Measurements from ENCODE around the gene RNF220. TPM values are rescaled to one million over a fixed set of nuclear protein-coding genes. Genes with fewer than 3 reads are reported as not detected.

RNF220 gene
- total RNA-seq (2014; rRNA removed; shearing (Covaris generic)), result 56.3 and 72.9 TPM in 2 replicates

DNA sequence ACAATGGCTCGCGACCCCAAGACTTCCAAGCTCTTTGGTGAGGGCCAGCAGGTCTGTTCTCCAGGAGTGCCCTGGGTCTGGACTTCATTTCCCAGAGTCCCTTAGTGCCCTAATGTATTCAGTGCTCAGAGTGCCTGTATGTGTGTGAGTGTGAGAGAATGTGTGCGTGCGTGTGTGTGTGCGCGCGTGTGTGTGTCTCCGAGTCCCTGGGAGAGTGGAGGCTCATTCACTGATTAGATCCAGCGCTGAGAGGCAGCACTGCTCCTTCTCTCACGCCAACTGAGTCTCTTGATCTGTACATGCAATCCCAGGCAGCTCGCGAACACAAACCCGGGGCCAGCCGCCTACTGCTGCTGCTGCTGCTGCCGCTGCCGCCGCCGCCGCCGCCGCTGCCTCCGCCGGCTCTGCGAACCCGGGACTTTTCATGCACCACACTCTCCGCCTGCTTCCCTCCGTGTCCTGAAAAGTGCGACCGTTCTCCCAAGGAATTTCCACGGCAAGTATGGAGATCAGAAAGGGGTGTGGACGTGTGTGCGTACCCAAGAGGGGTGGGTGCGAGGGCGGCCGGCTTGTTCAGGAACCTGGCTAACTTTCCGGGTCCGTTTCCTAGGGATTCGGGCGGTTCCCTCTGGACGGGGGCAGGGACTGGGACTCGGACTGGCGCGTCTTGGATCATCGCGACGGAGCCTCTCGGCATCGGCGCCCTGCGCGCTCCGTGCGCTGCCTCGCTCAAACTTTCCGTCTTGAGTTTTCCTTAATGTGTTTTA is at the start of gene RNF220:
RNF220 (plus strand) TSS at position 225 of the 767 bp plus-strand sequence.
- peak; percentile 80 for DNase-seq (ENCODE audit: low read depth)

DNA sequence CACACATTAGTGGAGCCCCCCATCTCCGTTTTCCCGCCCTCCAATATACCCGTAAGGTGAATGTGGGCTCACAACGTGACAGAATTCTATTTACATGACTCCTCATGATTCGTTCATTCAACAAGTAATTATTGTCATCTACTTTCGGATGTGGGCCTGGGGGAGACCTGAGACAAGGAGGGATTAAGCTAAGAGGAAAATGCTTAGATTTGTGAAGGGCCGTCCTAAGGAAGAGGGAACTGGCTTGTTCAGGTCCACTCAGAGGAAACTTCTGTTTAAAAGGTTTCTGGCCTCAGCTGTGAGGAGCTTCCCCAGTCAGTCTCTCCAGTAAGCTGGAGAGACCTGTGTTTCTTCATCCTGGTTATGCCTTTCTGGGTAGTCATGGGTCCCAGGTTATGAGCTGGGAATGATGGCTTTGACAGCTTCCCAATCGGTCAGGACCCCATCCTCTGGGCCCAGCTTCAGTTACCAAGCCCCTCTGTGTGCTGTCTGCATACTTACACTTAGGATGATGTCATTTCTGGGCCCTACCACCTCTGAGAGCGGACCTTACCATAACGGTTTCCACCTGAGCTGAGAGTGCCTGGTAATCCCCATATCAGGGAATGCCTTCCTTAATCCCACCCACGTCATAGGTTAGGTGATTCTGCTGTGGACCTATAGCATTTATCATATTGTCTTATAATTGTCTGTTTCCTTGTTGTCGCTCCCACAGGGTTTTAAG is 49.3 kb upstream of the RNF220 start:
- no peak for DNase-seq (ENCODE audit: low read depth)

DNA sequence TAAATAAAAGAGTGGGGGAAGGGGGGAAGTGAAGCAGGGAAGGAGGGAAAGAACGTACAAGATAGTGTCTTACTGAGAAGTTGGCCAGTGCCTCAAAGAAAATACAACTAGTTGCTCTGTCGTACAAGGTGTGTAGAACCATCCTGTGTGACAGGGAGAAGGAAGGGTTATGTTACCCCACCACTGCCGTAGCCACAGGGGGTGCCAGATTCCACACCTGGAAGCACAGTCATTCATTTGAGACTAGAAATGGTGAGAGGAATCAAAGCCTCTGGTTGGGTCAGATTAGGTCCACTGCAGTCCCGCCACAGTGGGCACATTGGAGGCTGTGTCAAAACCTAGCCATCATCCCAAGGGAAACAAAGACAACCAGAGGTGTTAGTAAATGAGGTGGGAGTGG is 47.3 kb upstream of the RNF220 start:
- no peak for DNase-seq (ENCODE audit: low read depth)

DNA sequence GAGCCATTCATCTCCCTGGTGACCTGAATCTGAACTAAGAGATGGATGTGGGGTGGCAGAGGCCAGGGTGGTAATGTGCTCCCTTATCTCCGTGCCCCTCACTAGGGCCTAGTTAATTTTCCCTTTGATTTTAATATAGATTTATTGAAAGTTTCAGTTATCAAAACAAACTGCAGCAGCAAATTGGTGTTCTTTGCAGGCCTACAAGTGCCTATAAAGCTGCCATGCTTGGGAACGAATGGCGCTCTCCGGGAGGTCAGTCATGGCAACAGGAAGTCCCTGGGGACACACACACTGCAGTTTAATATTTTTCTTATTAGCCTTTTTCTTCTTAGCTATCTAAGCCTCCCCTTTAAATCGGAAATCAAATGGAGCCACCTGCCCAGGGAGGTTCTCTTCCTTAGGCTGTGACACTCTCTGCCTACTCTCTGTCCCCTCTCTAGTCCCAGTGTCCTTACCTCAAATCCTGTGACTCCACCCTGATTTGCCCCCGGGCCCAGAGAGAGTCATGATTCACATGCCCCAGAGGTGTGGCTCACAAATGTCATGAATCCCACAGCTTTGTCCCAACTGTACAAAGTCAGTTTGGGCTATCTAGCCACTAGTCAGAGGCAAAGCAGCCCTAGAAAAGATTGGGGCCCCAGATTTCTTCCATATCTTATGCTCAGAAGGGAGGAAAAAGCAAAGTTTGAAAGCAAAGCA is 45.7 kb upstream of the RNF220 start:
- peak; percentile 59 for DNase-seq (ENCODE audit: low read depth)

DNA sequence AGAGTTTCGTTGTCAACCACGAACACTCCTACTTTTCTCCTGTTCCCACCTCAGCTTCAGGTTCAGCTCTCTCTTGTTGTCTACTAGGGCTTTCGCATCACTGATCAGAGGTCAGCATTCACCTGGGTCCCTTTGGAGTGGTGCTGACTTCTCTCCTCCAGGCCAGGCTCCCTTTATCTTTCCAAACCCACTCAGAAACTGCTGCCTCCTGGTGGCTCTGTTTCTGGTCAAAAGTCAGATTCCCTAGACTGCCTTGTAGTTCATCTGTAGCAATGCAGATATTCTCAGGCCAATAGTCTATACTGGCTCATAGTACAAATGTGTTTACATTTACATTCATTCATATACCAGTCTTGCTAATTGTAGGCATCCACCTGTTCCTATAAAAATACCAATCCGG is 43.6 kb upstream of the RNF220 start:
- DNase-seq (ENCODE audit: low read depth), result peak; percentile 20

DNA sequence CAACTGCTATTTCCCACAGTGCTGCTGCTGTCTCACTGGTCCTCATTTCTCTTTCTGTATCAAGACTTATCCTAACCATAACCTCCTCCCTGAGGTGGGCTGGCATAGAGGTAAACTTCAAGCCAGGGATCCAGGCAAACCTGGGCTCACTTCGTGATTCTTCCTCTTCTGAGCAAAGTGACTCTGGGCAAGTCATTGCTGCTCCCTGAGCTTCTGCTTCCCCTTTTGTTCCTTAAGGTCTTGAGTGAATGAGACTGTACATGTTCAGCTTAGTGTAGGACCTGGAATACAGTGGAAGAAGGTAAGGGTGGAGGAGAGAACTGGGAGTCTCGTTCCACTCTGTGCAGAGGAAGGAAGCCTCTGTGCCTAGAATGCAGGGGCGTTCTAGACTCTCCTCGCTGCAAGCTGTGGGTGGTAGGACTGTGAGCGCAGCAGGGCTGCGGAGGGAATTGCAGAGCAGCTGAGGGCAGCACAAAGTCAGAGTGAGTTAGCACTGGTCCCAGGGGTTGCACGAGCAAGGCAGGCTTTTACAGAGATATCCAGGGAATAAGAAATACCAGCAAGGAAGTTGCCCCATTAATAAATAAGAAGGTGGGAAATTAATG is 38.6 kb upstream of the RNF220 start:
- no peak for DNase-seq (ENCODE audit: low read depth)

DNA sequence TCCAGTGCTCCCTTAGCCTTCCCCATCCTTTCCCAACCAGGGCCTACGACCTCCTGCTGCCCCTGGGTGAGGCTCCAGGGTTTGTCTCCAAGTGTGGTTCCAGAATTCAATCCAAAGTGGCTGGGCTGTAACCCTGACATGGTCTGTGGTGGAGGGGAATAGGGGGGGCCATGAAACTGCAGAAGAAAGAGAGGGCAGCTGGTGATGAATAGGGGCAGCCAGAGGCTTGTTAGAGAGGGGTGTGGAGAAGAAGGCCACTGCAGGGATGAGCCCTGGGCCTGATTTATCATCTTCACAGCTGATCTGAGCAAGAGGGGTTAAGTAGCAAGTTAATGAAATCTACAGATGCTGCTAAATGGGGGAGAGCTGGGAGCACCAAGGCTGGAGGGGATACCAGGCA is 37.1 kb upstream of the RNF220 start:
- no peak for DNase-seq (ENCODE audit: low read depth)

DNA sequence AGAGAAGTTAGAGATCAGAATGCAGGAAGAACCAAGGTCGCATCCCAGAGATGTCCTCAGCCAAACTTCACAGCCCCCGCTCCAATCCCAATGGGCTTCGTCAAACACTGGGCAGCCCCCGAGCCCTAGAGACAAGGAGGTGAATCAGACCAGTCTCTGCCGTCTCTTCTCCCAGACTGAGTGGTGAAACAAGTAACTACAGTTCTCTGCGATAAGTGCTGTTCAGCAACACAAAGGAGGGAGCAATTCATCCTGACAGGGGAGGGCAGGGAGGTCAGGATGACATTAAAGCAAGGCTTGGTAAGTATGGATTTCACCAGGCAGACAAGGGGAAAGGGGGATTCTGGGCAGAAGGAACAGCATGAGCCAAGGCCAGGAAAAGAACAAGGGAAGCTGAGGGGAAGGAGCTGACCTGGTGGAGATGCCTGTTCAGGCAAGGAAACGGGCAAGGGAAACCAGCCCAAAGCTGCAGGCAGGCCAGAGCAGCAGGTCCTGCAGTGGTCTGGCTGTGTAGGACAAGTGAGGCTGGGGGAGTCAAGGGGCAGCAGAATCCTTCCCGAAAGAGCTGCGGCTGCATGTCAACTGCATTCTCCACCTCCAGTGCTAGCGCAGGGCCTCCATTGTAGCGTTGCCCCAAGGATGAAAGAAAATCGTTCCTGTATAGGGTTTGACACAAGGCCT is 36.4 kb upstream of the RNF220 start:
- DNase-seq (ENCODE audit: low read depth), result no peak

DNA sequence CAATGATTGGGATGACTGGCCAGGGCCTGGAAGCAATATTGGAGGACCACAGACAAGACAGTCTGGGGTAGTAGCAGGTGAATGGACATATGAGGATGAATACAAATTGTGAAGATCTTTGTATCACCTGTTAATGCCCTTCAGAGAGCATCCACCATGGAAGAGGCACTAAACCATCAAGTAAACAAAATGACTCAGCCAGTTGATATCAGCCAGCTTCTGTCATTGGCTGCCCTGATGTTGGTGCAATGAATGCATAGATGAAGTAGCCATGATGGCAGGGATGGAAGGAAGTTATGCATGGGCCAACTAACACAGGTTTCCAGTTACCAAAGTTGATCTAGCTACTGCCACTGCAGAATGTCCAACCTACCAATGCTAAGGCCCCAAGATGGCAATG is 33.8 kb upstream of the RNF220 start:
- DNase-seq (ENCODE audit: low read depth), result no peak

DNA sequence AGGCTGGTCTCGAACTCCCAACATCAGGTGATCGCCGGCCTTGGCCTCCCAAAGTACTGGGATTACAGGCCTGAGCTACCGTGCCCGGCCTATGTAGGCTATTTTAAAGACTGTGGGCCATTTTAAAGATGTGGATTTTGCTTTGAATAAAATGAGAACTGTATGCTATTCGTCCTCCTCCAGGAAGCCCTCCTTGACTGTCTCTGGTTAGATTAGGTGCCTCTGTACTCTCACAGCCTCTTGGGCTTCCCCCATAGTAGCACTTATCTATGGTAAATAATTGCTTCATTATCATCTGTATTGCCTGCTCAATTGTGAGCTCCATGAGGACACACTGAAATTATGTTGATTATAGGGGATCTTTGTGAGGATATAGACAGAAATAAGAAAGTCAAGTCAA is 29.5 kb upstream of the RNF220 start:
- DNase-seq (ENCODE audit: low read depth), result no peak

DNA sequence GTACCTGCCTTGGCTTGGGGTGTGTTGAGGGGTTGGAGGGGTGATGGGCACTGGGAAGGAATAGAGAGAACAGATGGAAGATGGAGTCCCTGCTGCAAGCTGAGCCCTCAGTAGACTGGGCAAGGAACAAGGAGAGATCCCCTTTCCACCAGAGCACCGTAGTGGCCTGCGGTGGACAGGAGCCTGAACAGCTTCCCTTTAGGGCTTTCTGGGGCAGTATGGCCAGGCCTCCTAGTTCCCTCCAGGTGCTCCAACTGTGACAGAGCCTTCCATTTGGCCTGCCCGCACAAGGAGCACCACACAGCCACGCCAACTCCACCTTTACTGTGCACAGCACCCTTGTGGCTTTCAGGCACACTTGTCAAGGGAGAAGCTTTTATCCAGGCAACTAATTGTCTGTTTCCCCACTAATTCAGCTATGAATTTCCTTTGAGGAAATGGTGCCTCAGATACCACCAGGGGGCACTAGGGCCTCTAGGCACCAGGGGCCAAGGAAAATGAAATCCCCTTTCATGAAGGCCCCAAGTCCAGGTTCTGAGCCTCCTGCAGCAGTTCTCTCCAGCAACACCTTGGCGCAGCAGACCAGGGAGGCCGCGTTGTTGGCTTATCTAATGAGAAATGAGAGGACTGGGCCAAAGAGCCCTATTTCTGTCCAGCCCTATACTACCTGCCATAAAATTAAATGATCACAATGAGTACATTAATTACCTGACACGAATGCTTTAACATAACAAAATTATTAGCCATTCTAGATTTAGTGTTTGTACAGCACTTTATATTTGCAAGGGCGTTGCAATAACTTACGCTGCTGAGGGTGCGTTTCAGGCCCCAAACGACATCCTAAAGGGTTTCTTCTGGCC is 26.9 kb upstream of the RNF220 start:
- DNase-seq (ENCODE audit: low read depth), result peak; percentile 58

DNA sequence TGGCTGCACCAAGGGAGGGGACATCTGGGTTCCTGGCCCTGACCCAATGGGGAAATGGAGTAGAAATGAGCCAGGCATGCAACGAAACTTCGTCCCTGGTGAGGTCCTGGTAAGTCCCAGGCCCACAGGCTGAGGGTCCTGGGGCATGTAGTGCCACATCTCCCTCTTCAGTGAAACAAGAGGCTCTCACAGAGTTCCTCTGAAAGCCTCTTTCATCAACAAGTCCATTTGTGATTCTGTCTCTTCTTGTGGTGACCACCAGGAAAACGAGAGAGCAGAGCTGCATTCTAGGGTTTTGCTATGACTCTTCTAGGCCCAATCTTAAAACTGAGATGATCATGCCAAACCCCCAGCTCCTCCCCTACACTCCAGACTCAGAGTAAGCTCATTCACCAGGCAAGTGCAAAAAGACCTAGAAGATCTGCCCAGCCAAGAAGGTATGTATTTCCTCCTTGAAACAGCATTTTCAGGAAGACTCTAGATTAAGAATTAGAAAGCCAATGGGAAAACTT is 24.3 kb upstream of the RNF220 start:
- no peak for DNase-seq (ENCODE audit: low read depth)

DNA sequence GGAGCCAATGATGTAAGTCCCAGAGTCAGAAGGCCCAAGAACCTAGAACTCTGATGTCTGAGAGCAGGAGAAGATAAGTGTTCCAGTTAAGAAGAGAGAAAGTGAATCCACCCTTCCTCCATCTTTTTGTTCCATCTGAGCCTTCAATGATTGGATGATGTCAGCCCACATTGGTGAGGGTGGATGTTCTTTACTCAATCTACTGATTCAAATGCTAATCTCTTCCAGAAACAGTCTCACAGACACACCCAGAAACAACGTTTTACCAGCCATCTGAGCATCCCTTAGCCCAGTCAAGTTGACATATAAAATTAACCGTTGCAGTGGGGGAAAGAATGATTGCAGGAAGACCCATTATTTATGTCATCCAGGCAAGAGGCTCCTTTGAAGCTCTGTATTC is 16.5 kb upstream of the RNF220 start:
- DNase-seq (ENCODE audit: low read depth), result no peak

DNA sequence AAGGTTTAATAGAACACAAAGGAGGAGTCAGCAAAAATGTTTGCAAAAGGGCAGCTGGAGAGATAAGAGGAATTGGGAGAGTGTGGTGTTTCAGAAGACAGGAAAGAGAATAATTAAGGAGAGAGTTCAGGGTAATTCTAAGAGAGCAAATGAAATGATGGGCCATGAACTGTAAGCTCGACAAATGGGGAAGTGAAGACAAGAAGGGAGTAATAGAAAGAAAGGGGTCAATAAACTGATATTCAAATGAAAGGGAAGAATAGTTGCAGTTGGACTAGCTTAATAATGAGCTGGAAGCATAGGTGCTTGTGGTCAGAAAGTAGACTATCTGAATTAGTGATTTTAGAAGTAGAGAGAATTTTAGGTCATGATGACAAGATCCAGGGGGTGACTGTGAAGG is 15.6 kb upstream of the RNF220 start:
- no peak for DNase-seq (ENCODE audit: low read depth)

DNA sequence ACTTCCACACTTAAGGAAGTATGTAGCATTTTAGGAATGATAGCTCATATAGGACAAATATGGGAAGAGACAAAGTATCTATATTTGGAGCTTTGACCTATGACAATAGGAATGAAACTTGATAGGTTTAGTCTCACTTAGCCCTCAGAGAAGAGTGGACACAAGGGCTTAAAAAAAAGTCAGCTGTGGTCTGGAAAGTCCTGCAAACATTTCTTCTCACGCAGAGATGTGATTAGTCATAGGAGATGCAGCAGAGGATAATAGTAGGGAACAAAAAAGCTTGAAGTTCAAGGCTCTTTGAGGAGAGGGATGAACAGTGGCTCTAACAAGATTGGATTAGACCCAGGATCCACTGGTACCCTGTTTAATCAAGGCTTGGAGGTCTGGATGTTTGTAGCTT is 14.8 kb upstream of the RNF220 start:
- peak; percentile 92 for DNase-seq (ENCODE audit: low read depth)

DNA sequence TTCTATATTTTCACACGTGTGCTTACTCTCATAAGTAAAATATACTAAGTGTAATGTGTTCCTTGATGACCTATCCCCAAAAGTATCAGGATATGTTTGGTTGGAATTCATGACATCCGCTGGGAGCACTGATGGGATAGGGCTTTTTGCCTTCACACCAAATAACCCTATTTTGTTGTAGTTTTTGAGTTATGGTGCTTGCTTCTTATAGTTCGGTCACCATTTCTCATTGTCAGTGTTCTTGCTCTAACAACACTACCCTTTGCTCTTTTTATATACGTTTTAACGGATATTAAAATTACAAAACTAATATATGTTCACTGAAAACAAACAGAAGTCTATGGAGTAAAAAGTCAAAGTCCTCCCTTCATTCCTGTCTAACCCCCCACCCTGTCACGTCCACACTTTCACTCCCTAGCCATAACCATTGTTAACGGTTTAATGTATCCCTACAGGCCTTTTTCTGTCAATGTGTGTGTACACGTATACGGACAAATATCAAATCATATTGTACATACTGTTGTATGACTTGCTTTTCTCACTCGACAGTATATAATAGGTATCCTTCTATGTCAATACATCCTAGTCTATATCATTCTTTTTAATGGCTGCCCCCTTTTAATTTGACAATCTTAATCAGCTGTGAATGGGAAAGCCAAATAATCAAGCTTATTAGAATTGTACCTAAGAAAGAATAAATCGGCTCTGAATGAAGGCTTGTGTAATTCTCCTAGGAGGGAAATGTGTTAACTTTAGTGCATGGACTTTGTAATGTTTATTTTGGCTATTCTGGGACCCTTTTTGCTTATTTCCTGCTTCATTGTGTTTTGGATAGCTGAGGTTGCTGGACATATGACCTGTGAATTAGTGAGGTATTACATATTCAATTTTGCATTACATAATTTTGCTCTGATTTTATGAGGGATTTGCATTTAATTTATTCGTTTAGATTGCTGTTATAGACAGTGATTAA is 3.5 kb upstream of the RNF220 start:
- DNase-seq (ENCODE audit: low read depth), result no peak

DNA sequence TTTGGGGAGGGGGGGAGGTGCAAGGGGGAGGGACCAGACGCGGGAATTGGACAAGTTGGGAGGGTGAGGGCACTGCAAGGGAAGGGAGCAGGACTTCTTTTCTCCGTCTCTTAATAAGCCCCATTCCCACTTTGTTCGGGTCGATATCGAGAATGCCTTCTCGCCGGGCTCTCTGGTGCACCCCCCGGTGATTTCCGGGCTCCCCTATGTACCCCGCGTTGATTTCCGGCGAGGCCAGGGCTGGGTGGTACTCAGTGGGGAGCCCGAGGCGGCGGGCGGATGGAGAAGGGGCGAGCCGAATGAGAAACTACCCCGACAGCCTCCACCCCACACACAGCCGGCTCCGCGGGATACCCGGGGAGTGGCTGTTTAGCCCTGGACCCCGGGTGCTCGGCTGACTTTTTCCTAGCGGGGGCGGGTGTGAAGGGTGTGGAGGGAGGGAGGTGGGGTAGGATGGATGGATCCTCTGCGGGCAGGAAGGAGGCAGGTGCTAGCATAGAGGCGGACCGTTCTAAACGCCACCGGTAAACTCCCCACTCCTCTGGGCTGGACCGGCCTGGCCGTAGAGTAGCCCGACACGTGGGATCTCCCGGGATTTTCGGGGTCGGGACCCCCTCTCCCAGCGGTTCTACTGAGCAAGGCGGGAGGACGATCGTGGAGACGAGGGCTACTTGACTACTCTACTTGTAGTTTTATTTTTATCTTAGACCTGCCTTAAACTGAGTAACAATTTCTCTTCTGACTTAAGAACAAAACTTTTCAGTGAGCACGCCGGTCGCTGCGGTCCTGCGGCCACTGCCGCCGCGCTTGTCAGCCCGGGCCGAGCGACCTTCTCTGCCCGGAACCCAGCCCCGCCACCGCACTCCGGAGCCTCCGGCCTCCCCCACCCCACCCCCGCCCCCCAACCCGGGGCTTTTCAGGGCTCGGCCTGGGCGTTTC is 1.0 kb downstream of the RNF220 start:
- peak; percentile 36 for DNase-seq (ENCODE audit: low read depth)
